GOT3 (cell line): ENCODE results near the gene ECEL1.
"Not testable (repeated sequence)": the region's sequence is repeated elsewhere in the genome, so short reads cannot be mapped to it uniquely, and the experiment has no call there.

ENCODE experiments used
- DNase-seq: peaks from one replicate; lab custom pipeline; 2025; ENCODE audit warnings: mixed read lengths; lab: John Stamatoyannopoulos, UW

Gene ECEL1

GRCh38 chr2:232487385-232488096 is at the start of gene ECEL1:
Gene ECEL1 (minus strand): TSS chr2:232487834. CDS start chr2:232486653, 1,181 bp downstream.
- no peak for DNase-seq

GRCh38 chr2:232537079-232537478 is 49.4 kb upstream of the ECEL1 start:
- DNase-seq = no peak

GRCh38 chr2:232535761-232536530 is 48.3 kb upstream of the ECEL1 start:
- no peak for DNase-seq

GRCh38 chr2:232534940-232535651 is 47.5 kb upstream of the ECEL1 start:
- no peak for DNase-seq

GRCh38 chr2:232533944-232534710 is 46.5 kb upstream of the ECEL1 start:
- no peak for DNase-seq

GRCh38 chr2:232532821-232533220 is 45.2 kb upstream of the ECEL1 start:
- DNase-seq = not testable (repeated sequence)

- DNase-seq = no peak
Measured at GRCh38 chr2:232532419-232532818, 44.8 kb upstream of the ECEL1 start.

- DNase-seq = no peak
Measured at GRCh38 chr2:232530626-232531260, 43.1 kb upstream of the ECEL1 start.

GRCh38 chr2:232529806-232530547 is 42.3 kb upstream of the ECEL1 start:
- DNase-seq = no peak

GRCh38 chr2:232528746-232529460 is 41.3 kb upstream of the ECEL1 start:
- DNase-seq = no peak

GRCh38 chr2:232527905-232528470 is 40.4 kb upstream of the ECEL1 start:
- no peak for DNase-seq

- DNase-seq = no peak
Measured at GRCh38 chr2:232526372-232526941, 38.8 kb upstream of the ECEL1 start.

GRCh38 chr2:232525791-232526371 is 38.2 kb upstream of the ECEL1 start, which contains the start of gene CHRND:
Gene CHRND (plus strand): TSS chr2:232526160. CDS start chr2:232526216, 56 bp downstream.
- no peak for DNase-seq

- DNase-seq = no peak
Measured at GRCh38 chr2:232525199-232525598, 37.6 kb upstream of the ECEL1 start.

- DNase-seq = no peak
Measured at GRCh38 chr2:232524771-232525170, 37.1 kb upstream of the ECEL1 start.

GRCh38 chr2:232523682-232524597 is 36.3 kb upstream of the ECEL1 start:
- no peak for DNase-seq

- DNase-seq = no peak
Measured at GRCh38 chr2:232523402-232523681, 35.7 kb upstream of the ECEL1 start.
